Liver (tissue), 9 donors: ENCODE measurements around the gene RDM1. TPM values are rescaled to one million over a fixed set of nuclear protein-coding genes. Genes with fewer than 3 reads are reported as not detected.

Source experiments
- DNase-seq: peaks from one replicate; pipeline ENCODE4 v3.0.0-alpha.2; 2017; ENCODE audit warnings: low spot score
- H3K27ac ChIP-seq, 2 donors: one replicate each; pipeline ENCODE4 v1.7.0; 2013; ENCODE audit warnings: inconsistent platforms in 2 of 2, low read length in 2 of 2, control low read depth in 1 of 2, low read depth in 1 of 2, mild to moderate bottlenecking in 1 of 2
- H3K27me3 ChIP-seq, 4 donors: one replicate each; pipeline versions ENCODE4 v1.6.1 to v1.7.0; 2013; ENCODE audit warnings: low read length in 3 of 4, inconsistent platforms in 1 of 4, mild to moderate bottlenecking in 1 of 4, moderate library complexity in 1 of 4; ENCODE audit not compliant: control insufficient read depth in 4 of 4, insufficient read depth in 4 of 4
- H3K36me3 ChIP-seq, 4 donors: one replicate each; pipeline versions ENCODE4 v1.6.1 to v1.7.0; 2013; ENCODE audit warnings: low read length in 3 of 4, mild to moderate bottlenecking in 3 of 4, low read depth in 1 of 4, moderate library complexity in 1 of 4; ENCODE audit not compliant: control insufficient read depth in 4 of 4, insufficient read depth in 3 of 4
- H3K4me1 ChIP-seq, 4 donors: one replicate each; pipeline versions ENCODE4 v1.6.1 to v1.7.0; 2013; ENCODE audit warnings: low read length in 3 of 4, mild to moderate bottlenecking in 3 of 4, moderate library complexity in 1 of 4; ENCODE audit not compliant: control insufficient read depth in 4 of 4, insufficient read depth in 4 of 4
- H3K4me3 ChIP-seq, 3 donors: one replicate each; pipeline versions ENCODE4 v1.6.1 to v1.7.0; 2013; ENCODE audit warnings: low read length in 3 of 3, control low read depth in 1 of 3, low read depth in 1 of 3, mild to moderate bottlenecking in 1 of 3
- H3K9ac ChIP-seq, 2 donors: one replicate each; pipeline ENCODE4 v1.7.0; 2013; ENCODE audit warnings: low read length in 2 of 2, mild to moderate bottlenecking in 2 of 2, moderate library complexity in 2 of 2, control low read depth in 1 of 2, low read depth in 1 of 2
- H3K9me3 ChIP-seq, 4 donors: one replicate each; pipeline versions ENCODE4 v1.6.1 to v1.7.0; 2013; ENCODE audit warnings: low read length in 3 of 4; ENCODE audit not compliant: control insufficient read depth in 4 of 4
- ATF3 ChIP-seq: IDR thresholded peaks from 2 replicates; pipeline ENCODE4 v1.6.1; 2016; ENCODE audit warnings: antibody characterized with exemption
- CTCF ChIP-seq: fragments of 150-350 bp; IDR thresholded peaks from 2 replicates; pipeline ENCODE4 v1.5.1; 2017; ENCODE audit warnings: improper control_type of control experiment, low read depth, low read length; ENCODE audit not compliant: missing input control
- EGR1 ChIP-seq, 2 donors: IDR thresholded peaks; 2 replicates each; pipeline ENCODE4 v1.6.1; 2016 to 2018; ENCODE audit warnings: antibody characterized with exemption in 2 of 2, low read depth in 2 of 2
- FOXA1 ChIP-seq: IDR thresholded peaks from 2 replicates; pipeline ENCODE4 v1.6.1; 2016; ENCODE audit warnings: antibody characterized with exemption
- FOXA2 ChIP-seq: IDR thresholded peaks from 2 replicates; pipeline ENCODE4 v1.6.1; 2016; ENCODE audit warnings: antibody characterized with exemption
- GABPA ChIP-seq, 2 donors: IDR thresholded peaks in 1 of 2; conservative IDR thresholded peaks in 1 of 2; 2 replicates each; pipeline ENCODE4 v1.6.1; 2016; ENCODE audit warnings: antibody characterized with exemption in 2 of 2, mild to moderate bottlenecking in 1 of 2, moderate library complexity in 1 of 2
- HNF4A ChIP-seq, 2 donors: conservative IDR thresholded peaks; 2 replicates each; pipeline ENCODE4 v1.6.1; 2016; ENCODE audit warnings: antibody characterized with exemption in 2 of 2, mild to moderate bottlenecking in 2 of 2
- HNF4G ChIP-seq: IDR thresholded peaks from 2 replicates; pipeline ENCODE4 v1.6.1; 2016; ENCODE audit warnings: antibody characterized with exemption
- JUND ChIP-seq, 2 donors: IDR thresholded peaks; 2 replicates each; pipeline ENCODE4 v1.6.1; 2016; ENCODE audit warnings: antibody characterized with exemption in 2 of 2
- NR2F2 ChIP-seq: IDR thresholded peaks from 2 replicates; pipeline ENCODE4 v1.6.1; 2016; ENCODE audit warnings: antibody characterized with exemption
- RAD21 ChIP-seq, 2 donors: IDR thresholded peaks; 2 replicates each; pipeline ENCODE4 v1.6.1; 2016; ENCODE audit warnings: antibody characterized with exemption in 2 of 2, mild to moderate bottlenecking in 2 of 2
- RXRA ChIP-seq, 2 donors: IDR thresholded peaks; 2 replicates each; pipeline ENCODE4 v1.6.1; 2017 to 2018; ENCODE audit warnings: antibody characterized with exemption in 2 of 2, mild to moderate bottlenecking in 1 of 2
- SP1 ChIP-seq: IDR thresholded peaks from 2 replicates; pipeline ENCODE4 v1.6.1; 2018; ENCODE audit warnings: antibody characterized with exemption, mild to moderate bottlenecking
- TAF1 ChIP-seq: conservative IDR thresholded peaks from 2 replicates; pipeline ENCODE4 v1.6.1; 2016; ENCODE audit warnings: antibody characterized with exemption, mild to moderate bottlenecking
- YY1 ChIP-seq: IDR thresholded peaks from 2 replicates; pipeline ENCODE4 v1.6.1; 2016; ENCODE audit warnings: antibody characterized with exemption, mild to moderate bottlenecking
- ZBTB33 ChIP-seq: IDR thresholded peaks from 2 replicates; pipeline ENCODE4 v1.6.1; 2016; ENCODE audit warnings: antibody characterized with exemption
- WGBS: extraction: QIAGEN DNeasy Blood & Tissue Kit; methylation state at CpG from one replicate; pipeline ENCODE4 v1.1.7; 2013; 5-methylcytosine and 5-hydroxymethylcytosine counted together
- polyA plus RNA-seq, 2 donors: library from polyadenylated mRNA; stranded (reverse) in 1 of 2; unstranded in 1 of 2; fragments of 200-250 nt in 1 of 2; fragments of >200 nt in 1 of 2; fragmentation: Nextera tagmentation in 1 of 2; extraction: Ambion mirVana in 1 of 2; gene quantifications; one replicate each; pipeline versions ENCODE4 v1.2.1 to v1.2.3, GENCODE V29; 2013 to 2015
- total RNA-seq, 2 donors: library from RNA; depleted of rRNA; stranded (reverse); fragments of >200 nt; gene quantifications; one replicate each; pipeline ENCODE4 v1.2.3, GENCODE V29; 2014
- TF ChIP-seq, protein P1 (sequence below): IDR thresholded peaks from 2 replicates; pipeline ENCODE4 v1.6.1; 2016; ENCODE audit warnings: antibody characterized with exemption, mild to moderate bottlenecking
- TF ChIP-seq, protein P2 (sequence below): IDR thresholded peaks from 2 replicates; pipeline ENCODE4 v1.6.1; 2016; ENCODE audit warnings: antibody characterized with exemption
- donor health status: healthy.
- donor health status: healthy.
- donor health status: healthy.
- donor health status: healthy.
- donor health status: healthy.

RDM1 gene
- total and polyA plus RNA-seq, 4 donors: 0.29 to 1.9 (median 0.42) TPM; not detected in 1

GRCh38 chr17:35878361-35878760, 52.2 kb downstream of the RDM1 start (continued):
- TF ChIP-seq, protein P1, sequence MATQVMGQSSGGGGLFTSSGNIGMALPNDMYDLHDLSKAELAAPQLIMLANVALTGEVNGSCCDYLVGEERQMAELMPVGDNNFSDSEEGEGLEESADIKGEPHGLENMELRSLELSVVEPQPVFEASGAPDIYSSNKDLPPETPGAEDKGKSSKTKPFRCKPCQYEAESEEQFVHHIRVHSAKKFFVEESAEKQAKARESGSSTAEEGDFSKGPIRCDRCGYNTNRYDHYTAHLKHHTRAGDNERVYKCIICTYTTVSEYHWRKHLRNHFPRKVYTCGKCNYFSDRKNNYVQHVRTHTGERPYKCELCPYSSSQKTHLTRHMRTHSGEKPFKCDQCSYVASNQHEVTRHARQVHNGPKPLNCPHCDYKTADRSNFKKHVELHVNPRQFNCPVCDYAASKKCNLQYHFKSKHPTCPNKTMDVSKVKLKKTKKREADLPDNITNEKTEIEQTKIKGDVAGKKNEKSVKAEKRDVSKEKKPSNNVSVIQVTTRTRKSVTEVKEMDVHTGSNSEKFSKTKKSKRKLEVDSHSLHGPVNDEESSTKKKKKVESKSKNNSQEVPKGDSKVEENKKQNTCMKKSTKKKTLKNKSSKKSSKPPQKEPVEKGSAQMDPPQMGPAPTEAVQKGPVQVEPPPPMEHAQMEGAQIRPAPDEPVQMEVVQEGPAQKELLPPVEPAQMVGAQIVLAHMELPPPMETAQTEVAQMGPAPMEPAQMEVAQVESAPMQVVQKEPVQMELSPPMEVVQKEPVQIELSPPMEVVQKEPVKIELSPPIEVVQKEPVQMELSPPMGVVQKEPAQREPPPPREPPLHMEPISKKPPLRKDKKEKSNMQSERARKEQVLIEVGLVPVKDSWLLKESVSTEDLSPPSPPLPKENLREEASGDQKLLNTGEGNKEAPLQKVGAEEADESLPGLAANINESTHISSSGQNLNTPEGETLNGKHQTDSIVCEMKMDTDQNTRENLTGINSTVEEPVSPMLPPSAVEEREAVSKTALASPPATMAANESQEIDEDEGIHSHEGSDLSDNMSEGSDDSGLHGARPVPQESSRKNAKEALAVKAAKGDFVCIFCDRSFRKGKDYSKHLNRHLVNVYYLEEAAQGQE: no peak
- TF ChIP-seq EGR1 (IDR thresholded peaks at IDR 0.05; ENCODE audit: low read depth in 2 of 2) (no peak), YY1 (no peak)

DNA sequence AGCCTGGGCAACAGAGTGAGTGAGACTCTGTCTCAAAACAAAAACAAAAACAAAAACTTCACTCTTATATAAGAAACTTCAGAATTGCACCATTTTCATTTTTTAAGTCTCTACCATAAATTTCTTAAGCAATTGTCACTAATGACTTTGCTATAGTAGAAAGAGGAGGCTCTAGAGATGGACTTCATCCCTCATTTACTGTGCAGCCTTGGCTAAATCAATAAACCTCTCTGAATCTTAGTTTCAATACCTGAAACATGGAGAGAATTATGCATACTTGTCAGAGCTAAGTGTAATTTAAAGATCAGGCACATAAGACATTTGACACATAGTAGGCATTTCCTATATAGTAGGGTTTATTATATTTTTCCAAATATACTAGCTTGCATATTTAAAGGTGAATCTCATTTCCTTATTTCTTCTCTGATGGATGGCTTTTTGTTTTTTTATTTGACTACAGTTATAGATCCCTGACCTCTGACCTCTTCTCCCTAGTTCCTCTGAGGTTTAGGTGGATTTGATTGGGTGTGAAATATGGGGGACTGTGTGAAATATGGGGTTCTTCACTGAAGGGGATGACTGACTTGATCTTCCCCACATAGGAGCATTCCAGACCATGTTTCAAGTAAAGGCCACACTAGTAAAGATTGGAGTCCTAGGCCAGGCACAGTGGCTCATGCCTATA, 53.1 kb downstream of the RDM1 start:
- Histone ChIP-seq H3K27ac (no peak overlapping the region), H3K36me3 (no peaks in the 10 kb centered on the region), H3K9ac (no peak overlapping the region), H3K9me3 (no peaks in the 10 kb centered on the region), H3K4me3 (no peak overlapping the region), H3K4me1 (no peaks in the 10 kb centered on the region), H3K27me3 (no peaks in the 10 kb centered on the region)
- TF ChIP-seq GABPA (IDR thresholded peaks at IDR 0.05 in 1 of 2, conservative IDR thresholded peaks at IDR 0.05 in 1 of 2): no peak
- no peak for DNase-seq

DNA sequence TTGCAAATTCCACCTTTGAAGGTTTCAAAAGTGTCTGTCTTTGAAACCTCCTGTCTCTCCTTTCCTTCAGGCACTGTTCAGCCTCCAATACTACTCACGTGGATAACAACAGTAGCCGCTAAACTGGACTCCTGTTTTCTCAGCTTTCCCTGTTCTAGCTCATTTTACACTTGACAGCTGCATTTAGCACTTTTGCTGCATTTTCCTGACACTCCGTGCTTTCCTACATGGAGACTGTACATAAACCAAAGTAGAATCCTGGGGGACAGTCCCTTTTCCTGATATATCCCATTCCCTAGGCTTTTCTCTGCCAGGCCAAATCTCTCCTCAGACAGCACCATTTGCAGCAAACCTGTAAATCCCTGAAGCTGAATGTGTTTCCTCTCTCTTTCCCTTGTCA, 54.0 kb downstream of the RDM1 start:
- Histone ChIP-seq H3K9ac (no peak overlapping the region), H3K4me3 (no peak overlapping the region), H3K27me3 (no peaks in the 10 kb centered on the region), H3K9me3 (no peaks in the 10 kb centered on the region), H3K4me1 (no peaks in the 10 kb centered on the region), H3K27ac (no peak overlapping the region), H3K36me3 (no peaks in the 10 kb centered on the region)
- no peak for DNase-seq
- WGBS: 88% methylated on average over 3 of the region's 3 CpGs
- TF ChIP-seq HNF4A (conservative IDR thresholded peaks at IDR 0.05) (no peak), RAD21 (IDR thresholded peaks at IDR 0.05) (no peak), NR2F2 (no peak), EGR1 (IDR thresholded peaks at IDR 0.05; ENCODE audit: low read depth in 2 of 2) (no peak), CTCF (no peak), FOXA1 (no peak), GABPA (IDR thresholded peaks at IDR 0.05 in 1 of 2, conservative IDR thresholded peaks at IDR 0.05 in 1 of 2) (no peak), JUND (IDR thresholded peaks at IDR 0.05) (no peak), RXRA (IDR thresholded peaks at IDR 0.05) (no peak), FOXA2 (no peak), YY1 (no peak), SP1 (no peak), ZBTB33 (no peak), HNF4G (no peak), ATF3 (no peak), TAF1 (no peak)
- TF ChIP-seq, protein P2, sequence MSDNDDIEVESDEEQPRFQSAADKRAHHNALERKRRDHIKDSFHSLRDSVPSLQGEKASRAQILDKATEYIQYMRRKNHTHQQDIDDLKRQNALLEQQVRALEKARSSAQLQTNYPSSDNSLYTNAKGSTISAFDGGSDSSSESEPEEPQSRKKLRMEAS: no peak
- TF ChIP-seq, protein P1: no peak
